HG02870 (cell line): ENCODE measurements around the gene CIDEA.
"Not testable (repeated sequence)": the region's sequence is repeated elsewhere in the genome, so short reads cannot be mapped to it uniquely, and the experiment has no call there.

ENCODE experiments used
- ATAC-seq: cut with Tn5 transposase; IDR thresholded peaks from one replicate; pipeline ENCODE4 v1.9.1; 2021; ENCODE audit warnings: mild to moderate bottlenecking, moderate library complexity; ENCODE audit not compliant: unreplicated experiment

CIDEA gene

DNA sequence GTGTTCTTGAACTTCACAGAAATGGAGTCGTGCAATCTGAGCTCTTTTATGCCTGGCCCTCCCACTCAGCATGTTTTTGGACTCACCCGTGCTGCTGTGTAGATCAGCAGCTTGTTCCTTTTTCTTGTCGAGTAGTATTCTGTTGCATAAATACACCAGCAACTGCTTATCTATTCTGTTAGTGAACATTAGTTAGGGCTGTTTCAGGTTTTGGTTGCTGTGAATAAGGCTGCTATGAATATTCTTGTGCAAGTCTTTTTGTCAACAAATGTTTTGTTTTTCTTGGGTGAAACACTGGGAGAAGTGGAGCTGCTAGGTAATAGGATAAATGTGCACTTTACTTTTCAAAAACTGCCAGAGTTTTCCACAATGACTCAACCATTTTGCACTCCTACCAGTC is 15.3 kb upstream of the CIDEA start:
- ATAC-seq, result no peak

DNA sequence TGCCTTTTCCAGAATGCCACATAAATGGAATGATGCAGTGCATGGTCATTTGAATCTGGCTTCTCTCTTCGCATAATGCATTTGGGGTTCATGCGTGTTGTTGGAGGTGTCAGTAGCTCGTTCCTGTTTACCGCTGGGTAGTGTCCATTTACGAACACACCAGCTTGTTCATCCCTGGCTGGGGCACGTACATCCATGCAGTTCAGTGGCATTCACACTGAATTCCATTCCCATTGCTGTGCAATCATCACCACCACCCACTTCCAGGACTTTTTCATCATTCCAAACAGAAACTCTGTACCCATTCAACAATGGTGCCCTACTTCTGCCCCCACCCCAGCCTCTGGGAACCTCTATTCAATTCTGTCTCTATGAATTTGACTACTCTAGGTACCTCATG is 14.7 kb upstream of the CIDEA start:
- ATAC-seq, result no peak

DNA sequence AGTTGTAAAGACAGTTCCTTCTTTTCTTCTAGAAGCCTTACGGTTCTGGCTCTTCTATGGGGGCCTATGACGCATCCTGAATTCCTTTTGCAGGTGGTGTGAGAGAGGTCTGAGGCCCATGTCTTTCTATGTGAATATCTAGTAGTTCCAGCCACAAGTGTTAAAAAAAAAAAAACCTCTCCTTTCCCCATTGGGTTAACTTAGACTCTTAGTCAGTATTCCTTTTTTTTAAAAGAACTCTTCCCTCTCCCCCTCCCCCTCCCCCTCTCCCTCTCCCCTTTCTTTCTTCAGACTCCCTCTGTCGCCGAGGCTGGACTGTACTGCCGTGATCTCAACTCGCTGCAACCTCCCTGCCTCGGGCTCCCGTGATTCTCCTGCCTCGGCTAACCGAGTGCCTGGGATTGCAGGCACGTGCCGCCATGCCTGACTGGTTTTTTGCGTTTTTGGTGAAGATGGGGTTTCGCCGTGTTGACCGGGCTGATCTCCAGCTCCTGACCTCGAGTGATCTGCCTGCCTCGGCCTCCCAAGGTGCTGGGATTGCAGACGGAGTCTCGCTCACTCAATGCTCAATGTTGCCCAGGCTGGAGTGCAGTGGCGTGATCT is 11.4 kb upstream of the CIDEA start:
- no peak for ATAC-seq

- ATAC-seq, result not testable (repeated sequence)
Observed at GRCh38 chr18:12243272-12243671, 10.9 kb upstream of the CIDEA start.

GRCh38 chr18:12245793-12246135 is 8.4 kb upstream of the CIDEA start:
- no peak for ATAC-seq

- no peak for ATAC-seq
Observed at GRCh38 chr18:12246849-12247808, 7.0 kb upstream of the CIDEA start.

DNA sequence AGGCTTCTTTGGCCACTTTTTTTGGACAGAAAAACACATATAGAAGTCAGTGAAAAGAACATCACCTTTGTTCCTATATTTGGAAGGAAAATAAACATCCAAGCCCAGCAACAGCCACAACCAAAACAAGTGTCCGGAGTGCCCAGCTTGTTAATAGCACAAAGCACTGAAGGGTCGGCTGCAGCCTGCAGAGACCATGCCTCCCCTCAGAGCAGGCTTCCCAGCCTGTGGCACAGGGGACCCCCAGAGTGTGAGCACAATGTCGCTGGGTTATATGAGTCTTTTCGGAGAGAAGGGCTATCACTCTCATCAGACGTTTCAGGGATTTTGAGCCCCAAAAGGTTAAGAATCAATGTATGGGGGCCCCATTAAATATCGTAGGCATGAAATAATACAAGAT is 6.2 kb upstream of the CIDEA start:
- no peak for ATAC-seq

DNA sequence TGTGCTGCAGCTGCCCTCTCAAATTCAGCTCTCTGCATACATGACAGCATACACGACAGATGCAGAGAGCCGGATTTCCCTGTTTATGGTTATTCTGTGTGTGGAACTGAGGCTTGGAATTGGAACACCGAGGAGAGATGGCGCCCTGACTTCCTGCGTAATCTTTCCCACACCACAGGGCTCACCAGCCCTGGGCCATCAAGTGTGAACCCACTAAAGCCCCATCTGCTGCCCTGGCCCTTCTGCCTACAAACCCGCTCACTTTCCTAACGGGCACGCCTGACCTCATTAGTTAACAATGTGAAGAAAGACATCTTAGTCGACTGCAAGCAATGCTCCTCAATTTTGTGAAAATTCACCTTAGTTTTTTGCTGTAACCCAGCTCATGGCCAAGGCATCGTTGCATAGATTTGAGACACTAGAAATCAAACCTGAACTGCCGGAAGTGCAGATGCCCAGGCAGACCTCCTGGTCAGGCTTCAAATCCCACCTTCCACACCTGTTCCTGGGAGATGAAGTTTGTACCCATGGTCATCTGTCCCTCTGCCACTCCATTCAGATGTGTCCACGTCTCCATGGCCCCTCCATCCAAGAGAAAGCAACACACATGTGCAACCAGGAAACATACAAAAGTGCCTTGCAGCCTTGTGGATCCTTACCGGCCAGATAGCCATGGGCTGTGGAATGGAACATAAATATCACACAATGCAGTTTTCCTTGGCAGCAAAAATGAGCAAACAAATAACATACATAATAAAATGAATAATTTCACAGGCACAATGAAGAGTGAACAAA is 5.0 kb upstream of the CIDEA start:
- no peak for ATAC-seq

DNA sequence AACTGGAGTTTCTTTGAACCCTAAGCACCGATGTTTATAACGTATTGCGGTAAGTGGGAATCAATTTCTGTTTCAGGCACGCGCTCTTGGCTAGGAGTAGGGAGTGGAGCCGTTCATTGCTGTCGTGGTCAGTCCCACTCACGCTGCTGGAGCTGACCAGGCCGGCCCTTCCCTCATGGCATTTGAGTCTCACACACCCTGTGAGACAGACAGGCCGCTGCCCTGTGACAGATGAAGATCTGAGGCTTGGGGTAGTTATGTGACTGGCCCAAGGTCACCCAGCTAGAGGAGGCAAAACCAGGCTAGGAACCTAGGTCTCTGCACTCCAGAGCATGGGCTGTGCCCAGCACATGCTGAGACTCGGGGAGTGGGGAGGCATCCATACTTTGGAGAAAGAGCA is 2.9 kb upstream of the CIDEA start:
- ATAC-seq, result no peak

DNA sequence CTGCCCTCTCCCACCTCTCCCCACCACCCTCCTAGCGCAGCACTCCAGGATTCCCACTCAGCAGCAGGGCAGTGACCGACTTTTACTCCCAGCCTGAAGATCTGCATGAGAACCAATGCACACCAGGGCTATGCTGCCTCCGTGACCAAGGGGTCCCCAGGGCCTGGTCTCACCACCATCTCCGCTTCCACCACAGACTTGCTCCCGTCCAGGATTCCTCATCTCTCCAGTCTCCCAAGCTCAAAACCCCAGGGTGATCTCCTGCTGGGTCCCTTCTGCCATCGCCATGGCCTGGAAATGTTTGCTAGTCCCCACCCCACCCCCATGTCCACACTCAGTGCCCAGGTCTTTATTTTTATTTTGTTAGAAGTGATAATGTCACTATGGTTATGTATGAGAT is 2.1 kb upstream of the CIDEA start:
- no peak for ATAC-seq

DNA sequence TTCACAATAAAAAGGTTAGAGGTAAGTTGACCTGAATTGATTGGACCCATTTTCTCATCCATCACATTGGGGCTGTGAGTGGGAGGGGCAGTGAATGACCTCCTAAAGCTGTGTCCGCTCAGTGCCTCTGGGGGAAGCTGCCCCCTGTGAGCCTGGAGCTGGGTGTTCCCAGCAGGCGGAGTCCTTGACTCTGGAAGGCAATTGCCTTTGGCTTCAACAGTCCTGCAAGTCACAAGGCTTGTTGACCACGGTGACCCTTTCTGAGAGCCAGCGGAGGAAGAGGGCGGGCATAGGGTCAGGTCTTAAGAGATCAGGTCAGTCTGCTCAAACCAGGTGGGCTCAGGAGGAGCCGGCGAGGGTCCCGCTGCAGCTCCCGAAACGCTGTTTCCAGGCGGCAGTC is 1.1 kb upstream of the CIDEA start:
- ATAC-seq, result no peak

- no peak for ATAC-seq
Observed at GRCh38 chr18:12253663-12254135, 462 bp upstream of the CIDEA start.

DNA sequence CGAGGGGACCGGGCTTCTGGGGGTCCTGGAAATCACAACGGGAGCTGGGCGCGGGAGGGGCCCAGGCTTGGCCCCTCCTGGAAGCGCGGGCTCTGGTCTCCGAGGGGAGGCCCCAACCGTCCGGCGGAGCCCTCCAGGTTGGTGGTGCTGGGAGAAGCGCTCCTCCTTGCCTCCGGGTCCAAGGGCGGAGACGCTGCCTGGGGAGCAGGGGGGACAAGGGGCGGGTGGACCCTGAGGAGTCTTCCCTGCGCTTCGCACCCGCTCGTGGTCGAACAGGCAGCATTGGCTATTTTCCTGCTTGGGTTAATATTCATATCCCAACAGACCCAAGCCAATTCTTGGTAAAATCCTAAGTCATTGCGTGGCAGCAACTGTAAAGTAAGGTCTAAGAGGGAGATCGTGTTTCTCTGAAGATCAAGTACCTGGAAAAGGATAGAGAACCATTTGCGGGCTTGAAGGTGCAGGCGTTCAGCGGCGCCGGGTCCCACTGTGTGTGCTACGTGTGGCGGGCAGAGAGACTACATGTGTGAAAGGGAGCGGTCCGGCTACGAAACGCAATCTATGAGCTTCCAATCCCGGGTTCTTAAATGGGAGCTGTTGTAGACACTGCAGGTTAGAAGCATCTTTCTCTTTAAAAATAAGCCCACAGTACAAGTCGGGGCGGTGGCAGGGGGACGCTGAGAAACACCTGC is 805 bp downstream of the CIDEA start:
- no peak for ATAC-seq

DNA sequence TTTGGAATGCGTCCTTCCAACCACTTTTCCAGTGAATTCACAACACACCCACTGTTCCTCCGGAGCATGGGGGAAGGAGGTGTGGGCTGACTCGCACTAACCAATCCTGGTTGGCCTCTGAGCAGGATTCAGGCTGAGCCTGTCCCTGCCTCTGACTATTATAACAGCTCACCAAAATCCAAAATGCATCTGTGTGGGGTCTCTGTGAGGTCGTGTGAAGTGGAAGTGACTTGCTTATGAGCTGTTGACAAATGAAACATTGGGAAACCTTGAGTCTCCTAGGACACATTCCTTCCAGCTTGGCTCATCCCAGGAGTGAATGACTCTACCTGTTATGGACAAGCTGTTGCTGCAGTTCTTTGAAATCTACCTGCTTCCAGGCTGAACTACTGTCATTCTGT is 1.5 kb downstream of the CIDEA start:
- ATAC-seq, result no peak

DNA sequence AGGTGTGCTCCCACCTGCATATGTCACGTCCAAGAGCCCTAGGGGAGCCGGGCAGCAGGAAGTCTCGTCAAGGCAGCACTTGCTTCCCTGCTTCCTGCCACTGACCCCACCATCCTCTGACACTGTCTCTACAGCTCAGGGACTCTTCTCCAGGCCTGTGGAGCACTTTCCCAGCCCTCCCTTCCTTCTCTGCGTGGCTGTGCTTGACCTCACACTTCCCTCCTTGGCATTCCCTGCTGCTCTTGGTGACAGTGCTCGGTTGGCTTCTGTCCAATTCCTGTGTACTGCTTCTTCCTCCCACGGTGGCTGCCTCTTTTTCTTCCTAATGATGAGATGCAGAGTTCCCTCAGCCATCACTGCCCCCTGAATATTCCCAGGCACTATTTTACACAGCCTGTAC is 2.8 kb downstream of the CIDEA start:
- ATAC-seq, result no peak

GRCh38 chr18:12257996-12258718 is 4.0 kb downstream of the CIDEA start:
- ATAC-seq, result no peak

- no peak for ATAC-seq
Observed at GRCh38 chr18:12258719-12259705, 4.9 kb downstream of the CIDEA start.

- no peak for ATAC-seq
Observed at GRCh38 chr18:12262748-12263147, 8.6 kb downstream of the CIDEA start.

- no peak for ATAC-seq
Observed at GRCh38 chr18:12264864-12265263, 10.7 kb downstream of the CIDEA start.
